ENCODE measurements around the gene LSR. TPM values are rescaled to one million over a fixed set of nuclear protein-coding genes. Genes with fewer than 3 reads are reported as not detected.
A peak's percentile ranks its signal among the peaks of the same experiment; 100 is the strongest.

The LSR gene
- total RNA-seq, 2 experiments from 2014 or later, result 33.2 to 36.3 TPM

DNA sequence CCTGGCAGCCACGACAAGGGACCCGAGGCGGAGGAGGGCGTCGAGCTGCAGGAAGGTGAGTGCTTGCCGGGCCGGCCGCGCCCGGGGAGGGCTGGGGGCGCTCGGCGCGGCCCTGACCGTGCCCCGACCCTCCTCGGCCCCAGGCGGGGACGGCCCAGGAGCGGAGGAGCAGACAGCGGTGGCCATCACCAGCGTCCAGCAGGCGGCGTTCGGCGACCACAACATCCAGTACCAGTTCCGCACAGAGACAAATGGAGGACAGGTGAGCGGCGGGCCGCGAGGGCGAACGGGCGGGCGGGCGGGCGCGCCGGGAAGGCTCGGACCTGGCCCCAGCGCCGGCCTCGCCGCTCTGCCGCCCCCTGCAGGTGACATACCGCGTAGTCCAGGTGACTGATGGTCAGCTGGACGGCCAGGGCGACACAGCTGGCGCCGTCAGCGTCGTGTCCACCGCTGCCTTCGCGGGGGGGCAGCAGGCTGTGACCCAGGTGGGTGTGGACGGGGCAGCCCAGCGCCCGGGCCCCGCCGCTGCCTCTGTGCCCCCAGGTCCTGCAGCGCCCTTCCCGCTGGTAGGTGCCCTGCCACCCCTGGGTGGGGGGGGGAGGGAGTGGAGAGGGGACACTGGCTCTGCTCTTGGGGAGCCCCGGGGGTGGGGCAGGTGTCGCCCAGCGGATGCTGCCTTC is 20.8 kb downstream of the LSR start:
- peak overlapping the region; percentile 69 for H3K4me3 Mint-ChIP-seq
- peak overlapping the region; percentile 75 for H3K27ac Mint-ChIP-seq
- DNase-seq, result peak; percentile 83
- H3K4me1 Mint-ChIP-seq, result peaks cover 5% of the 10 kb centered on the region
- H3K27me3 Mint-ChIP-seq, result no peaks in the 10 kb centered on the region
- H3K9me3 Mint-ChIP-seq, result no peaks in the 10 kb centered on the region
- peak; percentile 65 for ATAC-seq (ENCODE audit: low read depth)
- peaks cover 14% of the 10 kb centered on the region for H3K36me3 Mint-ChIP-seq
- POLR2A ChIA-PET, result interaction anchor here (0.5 to 1.9 kb wide), 4 partner anchors 26 to 194 kb away, joined by 3 to 6 read pairs (median 4); no protein-coding TSS in a partner anchor

GRCh38 chr19:35270381-35270811 is 21.6 kb downstream of the LSR start:
- H3K9me3 Mint-ChIP-seq, result no peaks in the 10 kb centered on the region
- no peak overlapping the region for H3K27ac Mint-ChIP-seq
- peak overlapping the region; percentile 60 for H3K4me3 Mint-ChIP-seq
- POLR2A ChIA-PET, result no interaction called here
- ATAC-seq (ENCODE audit: low read depth) (no peak), DNase-seq (no peak)
- peaks cover 5% of the 10 kb centered on the region for H3K4me1 Mint-ChIP-seq
- H3K27me3 Mint-ChIP-seq, result no peaks in the 10 kb centered on the region
- H3K36me3 Mint-ChIP-seq, result peaks cover 16% of the 10 kb centered on the region

DNA sequence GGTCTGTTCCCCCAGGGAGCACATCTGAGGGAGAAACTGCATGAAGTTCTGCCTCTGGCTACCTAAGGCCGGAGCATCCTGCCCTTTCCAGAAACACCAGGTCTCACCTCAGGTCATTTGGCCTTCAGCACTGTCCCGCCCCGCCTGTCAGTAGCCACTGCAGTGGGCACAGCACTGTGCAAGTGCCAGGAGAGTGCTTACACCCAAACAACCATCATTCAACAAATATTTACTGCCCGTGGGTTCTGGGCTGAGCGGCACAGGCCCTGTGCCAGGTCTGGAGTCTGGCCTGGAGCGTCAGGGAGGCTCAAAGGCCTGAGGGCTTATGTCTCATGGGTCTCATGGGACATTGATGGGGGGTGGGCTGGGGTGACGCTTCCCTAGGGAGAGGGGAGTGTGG is 22.7 kb downstream of the LSR start:
- peaks cover 19% of the 10 kb centered on the region for H3K36me3 Mint-ChIP-seq
- no peak for DNase-seq
- no peaks in the 10 kb centered on the region for H3K9me3 Mint-ChIP-seq
- POLR2A ChIA-PET, result no interaction called here
- no peak overlapping the region for H3K27ac Mint-ChIP-seq
- no peak for ATAC-seq (ENCODE audit: low read depth)
- no peaks in the 10 kb centered on the region for H3K27me3 Mint-ChIP-seq
- no peak overlapping the region for H3K4me3 Mint-ChIP-seq
- no peaks in the 10 kb centered on the region for H3K4me1 Mint-ChIP-seq

- POLR2A ChIA-PET, result interaction anchor here (0.5 to 0.7 kb wide), 2 partner anchors 11 to 502 kb away, joined by 3 to 4 read pairs; no protein-coding TSS in a partner anchor
- ATAC-seq (ENCODE audit: low read depth) (no peak), DNase-seq (no peak)
- H3K27me3 Mint-ChIP-seq, result no peaks in the 10 kb centered on the region
- H3K4me1 Mint-ChIP-seq, result no peaks in the 10 kb centered on the region
- H3K4me3 Mint-ChIP-seq, result no peak overlapping the region
- peaks cover 19% of the 10 kb centered on the region for H3K36me3 Mint-ChIP-seq
- H3K9me3 Mint-ChIP-seq, result no peaks in the 10 kb centered on the region
- H3K27ac Mint-ChIP-seq, result no peak overlapping the region
Observed at GRCh38 chr19:35272122-35272719, 23.4 kb downstream of the LSR start.

DNA sequence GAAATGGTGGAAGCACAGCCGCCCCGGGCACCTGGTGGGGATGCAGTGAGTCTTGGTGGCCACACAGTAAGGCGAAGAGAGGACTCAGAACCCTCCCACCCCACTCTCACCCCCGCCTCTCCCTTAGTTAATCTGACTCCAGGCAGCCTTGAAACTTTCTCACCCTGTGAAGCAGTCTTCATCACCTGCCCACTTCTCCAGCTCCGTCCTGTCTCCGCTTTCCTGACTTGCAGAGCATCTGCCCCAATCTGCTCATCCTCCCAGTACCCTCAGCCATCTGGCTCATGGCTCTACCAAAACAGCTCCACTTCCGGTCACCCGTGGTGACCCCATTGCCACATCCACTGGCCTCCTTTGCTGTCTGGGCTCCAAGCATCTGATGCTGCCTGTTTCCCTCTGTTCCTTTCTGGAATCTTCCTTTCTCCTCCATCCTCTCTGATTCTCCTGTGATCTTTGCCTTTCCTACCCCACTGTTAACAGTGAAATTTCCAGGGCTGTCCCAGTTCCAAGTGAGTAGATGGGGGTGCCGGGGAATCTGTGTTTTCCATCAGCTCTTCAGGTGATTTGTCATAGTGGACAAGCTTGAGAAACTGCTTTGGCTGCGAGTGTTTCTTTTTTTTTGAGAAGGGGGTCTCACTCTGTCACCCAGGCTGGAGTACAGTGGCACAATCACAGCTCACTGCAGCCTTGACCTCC is 24.3 kb downstream of the LSR start:
- POLR2A ChIA-PET, result interaction anchor here (0.5 kb wide), 1 partner anchor 502 kb away, joined by 4 read pairs; no protein-coding TSS in a partner anchor
- Mint-ChIP-seq H3K27ac (peak overlapping the region; percentile 21), H3K9me3 (no peaks in the 10 kb centered on the region), H3K36me3 (peaks cover 19% of the 10 kb centered on the region), H3K4me3 (no peak overlapping the region), H3K27me3 (no peaks in the 10 kb centered on the region), H3K4me1 (no peaks in the 10 kb centered on the region)
- ATAC-seq (ENCODE audit: low read depth) (no peak), DNase-seq (no peak)

GRCh38 chr19:35273686-35274259 is 25.0 kb downstream of the LSR start:
- Mint-ChIP-seq H3K27me3 (no peaks in the 10 kb centered on the region), H3K36me3 (peaks cover 19% of the 10 kb centered on the region), H3K27ac (no peak overlapping the region), H3K4me1 (no peaks in the 10 kb centered on the region), H3K4me3 (no peak overlapping the region), H3K9me3 (no peaks in the 10 kb centered on the region)
- ATAC-seq (ENCODE audit: low read depth) (no peak), DNase-seq (no peak)
- POLR2A ChIA-PET, result no interaction called here

- no peak for ATAC-seq (ENCODE audit: low read depth)
Observed at GRCh38 chr19:35274323-35274722, 25.5 kb downstream of the LSR start.

GRCh38 chr19:35276706-35277281 is 28.0 kb downstream of the LSR start:
- no peak overlapping the region for H3K27ac Mint-ChIP-seq
- H3K36me3 Mint-ChIP-seq, result peaks cover 16% of the 10 kb centered on the region
- H3K4me1 Mint-ChIP-seq, result no peaks in the 10 kb centered on the region
- peaks cover 4% of the 10 kb centered on the region for H3K27me3 Mint-ChIP-seq
- DNase-seq (no peak), ATAC-seq (ENCODE audit: low read depth) (no peak)
- H3K4me3 Mint-ChIP-seq, result no peak overlapping the region
- POLR2A ChIA-PET, result no interaction called here
- H3K9me3 Mint-ChIP-seq, result no peaks in the 10 kb centered on the region

More at GRCh38 chr19:35274323-35274722, 25.5 kb downstream of the LSR start:
- H3K27ac Mint-ChIP-seq, result no peak overlapping the region
- no peaks in the 10 kb centered on the region for H3K4me1 Mint-ChIP-seq
- POLR2A ChIA-PET, result no interaction called here
- peaks cover 19% of the 10 kb centered on the region for H3K36me3 Mint-ChIP-seq
- H3K27me3 Mint-ChIP-seq, result no peaks in the 10 kb centered on the region
- no peaks in the 10 kb centered on the region for H3K9me3 Mint-ChIP-seq
- DNase-seq, result no peak
- H3K4me3 Mint-ChIP-seq, result no peak overlapping the region

DNA sequence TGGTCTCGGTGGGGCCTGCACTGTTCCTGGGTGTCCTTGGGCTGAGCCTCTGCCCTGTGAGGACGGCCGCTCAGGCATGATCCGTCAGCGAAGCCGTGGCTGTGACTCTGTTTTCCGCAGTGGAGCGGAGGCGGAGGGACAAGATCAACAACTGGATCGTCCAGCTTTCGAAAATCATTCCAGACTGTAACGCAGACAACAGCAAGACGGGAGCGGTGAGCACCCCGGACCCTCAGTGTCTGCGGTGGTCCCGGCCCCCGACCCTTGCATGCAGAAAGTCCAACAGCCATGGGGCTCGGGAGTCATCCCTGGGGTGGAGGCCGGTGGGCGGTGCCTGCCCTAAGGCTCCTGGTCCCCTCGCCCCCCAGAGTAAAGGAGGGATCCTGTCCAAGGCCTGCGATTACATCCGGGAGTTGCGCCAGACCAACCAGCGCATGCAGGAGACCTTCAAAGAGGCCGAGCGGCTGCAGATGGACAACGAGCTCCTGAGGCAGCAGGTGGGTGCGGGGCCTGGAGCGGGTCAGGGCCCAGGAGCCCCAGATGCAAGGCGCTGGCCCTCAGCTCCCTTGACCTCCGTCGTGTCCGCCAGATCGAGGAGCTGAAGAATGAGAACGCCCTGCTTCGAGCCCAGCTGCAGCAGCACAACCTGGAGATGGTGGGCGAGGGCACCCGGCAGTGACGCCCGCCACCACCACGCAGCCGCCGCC is 29.9 kb downstream of the LSR start:
- Mint-ChIP-seq H3K4me3 (no peak overlapping the region), H3K27me3 (peaks cover 20% of the 10 kb centered on the region), H3K9me3 (no peaks in the 10 kb centered on the region), H3K4me1 (peaks cover 1% of the 10 kb centered on the region), H3K27ac (no peak overlapping the region), H3K36me3 (peaks cover 7% of the 10 kb centered on the region)
- DNase-seq (no peak), ATAC-seq (ENCODE audit: low read depth) (no peak)
- POLR2A ChIA-PET, result no interaction called here

- no peak overlapping the region for H3K27ac Mint-ChIP-seq
- no peaks in the 10 kb centered on the region for H3K9me3 Mint-ChIP-seq
Observed at GRCh38 chr19:35279374-35279773, 30.6 kb downstream of the LSR start.

DNA sequence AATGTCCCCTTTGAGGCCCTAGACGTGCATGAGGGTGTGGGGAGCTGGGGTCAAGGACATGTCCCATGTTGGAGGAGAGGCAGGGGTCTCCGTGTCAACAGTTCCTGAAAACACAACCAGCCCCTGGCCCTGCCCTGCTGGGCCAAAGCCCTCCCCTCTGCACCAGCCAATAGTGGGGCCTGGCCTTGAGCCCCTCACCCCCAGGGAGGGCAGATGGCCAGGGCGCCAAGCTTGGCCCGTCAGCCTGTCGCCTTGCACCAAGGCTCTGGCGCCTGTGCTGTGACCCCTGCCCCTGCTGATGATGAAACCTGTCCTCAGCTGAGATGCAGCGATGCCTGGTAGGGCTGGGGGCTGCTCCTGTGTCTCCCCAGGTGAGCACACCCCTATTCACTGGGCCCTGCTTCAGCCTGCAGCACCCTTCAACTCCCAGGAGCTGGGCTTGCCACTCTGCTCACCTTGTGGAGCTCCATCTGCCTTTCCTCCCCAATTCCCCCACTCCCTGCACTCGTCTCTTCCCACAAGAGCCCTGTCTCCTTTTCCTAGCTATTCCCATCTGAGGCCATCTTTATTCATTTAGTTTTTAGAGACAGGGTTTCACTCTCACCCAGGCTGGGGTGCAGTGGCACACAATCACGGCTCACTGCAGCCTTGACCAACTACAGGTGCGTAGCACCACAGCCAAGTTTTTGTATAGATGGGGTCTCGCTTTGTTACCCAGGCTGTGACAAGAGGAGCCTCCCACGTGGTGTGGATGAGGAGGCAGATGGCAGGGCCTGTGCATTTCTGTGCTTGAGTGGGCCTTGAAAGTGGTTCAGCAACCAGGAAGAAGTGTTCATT is 31.4 kb downstream of the LSR start:
- Mint-ChIP-seq H3K27me3 (peaks cover 24% of the 10 kb centered on the region), H3K4me3 (no peak overlapping the region), H3K36me3 (peaks cover 5% of the 10 kb centered on the region), H3K27ac (no peak overlapping the region), H3K4me1 (peaks cover 1% of the 10 kb centered on the region), H3K9me3 (no peaks in the 10 kb centered on the region)
- ATAC-seq (ENCODE audit: low read depth) (no peak), DNase-seq (no peak)
- POLR2A ChIA-PET, result interaction anchor here (1.0 kb wide), 1 partner anchor 12 kb away, joined by 3 read pairs; no protein-coding TSS in a partner anchor

More at GRCh38 chr19:35279374-35279773, 30.6 kb downstream of the LSR start:
- H3K36me3 Mint-ChIP-seq, result peaks cover 7% of the 10 kb centered on the region
- peaks cover 1% of the 10 kb centered on the region for H3K4me1 Mint-ChIP-seq
- DNase-seq, result no peak
- no peak for ATAC-seq (ENCODE audit: low read depth)
- POLR2A ChIA-PET, result no interaction called here
- H3K27me3 Mint-ChIP-seq, result peaks cover 23% of the 10 kb centered on the region
- H3K4me3 Mint-ChIP-seq, result no peak overlapping the region

- DNase-seq (no peak), ATAC-seq (ENCODE audit: low read depth) (no peak)
- Mint-ChIP-seq H3K36me3 (no peaks in the 10 kb centered on the region), H3K4me3 (no peak overlapping the region), H3K27ac (peak overlapping the region; percentile 34), H3K27me3 (peaks cover 24% of the 10 kb centered on the region), H3K4me1 (peaks cover 1% of the 10 kb centered on the region), H3K9me3 (no peaks in the 10 kb centered on the region)
- POLR2A ChIA-PET, result interaction anchor here (1.0 kb wide), 1 partner anchor 13 kb away, joined by 3 read pairs; no protein-coding TSS in a partner anchor
Observed at GRCh38 chr19:35281303-35281702, 32.5 kb downstream of the LSR start.

Measured in activated naive CD8-positive, alpha-beta T cell treated with anti-CD3 and anti-CD28 coated beads, Interleukin-2, amount 10 ng/mL, durations not matched to agents 7 days and 5 days (primary cell).